ENCODE results near the gene BBX.
A peak's percentile ranks its signal among the peaks of the same experiment; 100 is the strongest.

BBX gene

GRCh38 chr3:107522510-107523288 is at the start of gene BBX:
Gene BBX, plus strand, starts transcription at chr3:107522962. Its CDS starts 187,499 bp downstream, at chr3:107710461.
- DNase-seq (ENCODE audit: low spot score): peak; percentile 83
- in situ Hi-C loops (cut with MboI; ENCODE audit: low sequenced_read_pairs, unreplicated experiment): no loop called here
- TF ChIP-seq CTCF (IDR thresholded peaks at IDR 0.05; ENCODE audit: borderline replicate concordance, control extremely low read depth, extremely low read depth, insufficient read depth, missing control alignments): no peak

GRCh38 chr3:107476462-107476861 is 46.3 kb upstream of the BBX start:
- TF ChIP-seq CTCF (IDR thresholded peaks at IDR 0.05; ENCODE audit: borderline replicate concordance, control extremely low read depth, extremely low read depth, insufficient read depth, missing control alignments): no peak
- DNase-seq (ENCODE audit: low spot score): no peak
- in situ Hi-C loops (cut with MboI; ENCODE audit: low sequenced_read_pairs, unreplicated experiment): no loop called here

- in situ Hi-C loops (cut with MboI; ENCODE audit: low sequenced_read_pairs, unreplicated experiment): no loop called here
Measured at GRCh38 chr3:107487490-107487889, 35.3 kb upstream of the BBX start.

GRCh38 chr3:107488942-107489341 is 33.8 kb upstream of the BBX start:
- no peak for DNase-seq (ENCODE audit: low spot score)
- in situ Hi-C loops (cut with MboI; ENCODE audit: low sequenced_read_pairs, unreplicated experiment): no loop called here
- TF ChIP-seq CTCF (IDR thresholded peaks at IDR 0.05; ENCODE audit: borderline replicate concordance, control extremely low read depth, extremely low read depth, insufficient read depth, missing control alignments): no peak

More at GRCh38 chr3:107487490-107487889, 35.3 kb upstream of the BBX start:
- no peak for TF ChIP-seq CTCF (IDR thresholded peaks at IDR 0.05; ENCODE audit: borderline replicate concordance, control extremely low read depth, extremely low read depth, insufficient read depth, missing control alignments)
- DNase-seq (ENCODE audit: low spot score): no peak

- in situ Hi-C loops (cut with MboI; ENCODE audit: low sequenced_read_pairs, unreplicated experiment): no loop called here
Measured at GRCh38 chr3:107493134-107493533, 29.6 kb upstream of the BBX start.

GRCh38 chr3:107496855-107497254 is 25.9 kb upstream of the BBX start:
- TF ChIP-seq CTCF (IDR thresholded peaks at IDR 0.05; ENCODE audit: borderline replicate concordance, control extremely low read depth, extremely low read depth, insufficient read depth, missing control alignments): no peak
- DNase-seq (ENCODE audit: low spot score): no peak
- in situ Hi-C loops (cut with MboI; ENCODE audit: low sequenced_read_pairs, unreplicated experiment): no loop called here

More at GRCh38 chr3:107493134-107493533, 29.6 kb upstream of the BBX start:
- no peak for TF ChIP-seq CTCF (IDR thresholded peaks at IDR 0.05; ENCODE audit: borderline replicate concordance, control extremely low read depth, extremely low read depth, insufficient read depth, missing control alignments)
- DNase-seq (ENCODE audit: low spot score): no peak

Data from GM13976 (cell line).